ENCODE results near the gene KLHL22.
A peak's percentile ranks its signal among the peaks of the same experiment; 100 is the strongest.

Gene KLHL22

GRCh38 chr22:20442485-20443284, 52.9 kb downstream of the KLHL22 start:
- no peak for DNase-seq

DNA sequence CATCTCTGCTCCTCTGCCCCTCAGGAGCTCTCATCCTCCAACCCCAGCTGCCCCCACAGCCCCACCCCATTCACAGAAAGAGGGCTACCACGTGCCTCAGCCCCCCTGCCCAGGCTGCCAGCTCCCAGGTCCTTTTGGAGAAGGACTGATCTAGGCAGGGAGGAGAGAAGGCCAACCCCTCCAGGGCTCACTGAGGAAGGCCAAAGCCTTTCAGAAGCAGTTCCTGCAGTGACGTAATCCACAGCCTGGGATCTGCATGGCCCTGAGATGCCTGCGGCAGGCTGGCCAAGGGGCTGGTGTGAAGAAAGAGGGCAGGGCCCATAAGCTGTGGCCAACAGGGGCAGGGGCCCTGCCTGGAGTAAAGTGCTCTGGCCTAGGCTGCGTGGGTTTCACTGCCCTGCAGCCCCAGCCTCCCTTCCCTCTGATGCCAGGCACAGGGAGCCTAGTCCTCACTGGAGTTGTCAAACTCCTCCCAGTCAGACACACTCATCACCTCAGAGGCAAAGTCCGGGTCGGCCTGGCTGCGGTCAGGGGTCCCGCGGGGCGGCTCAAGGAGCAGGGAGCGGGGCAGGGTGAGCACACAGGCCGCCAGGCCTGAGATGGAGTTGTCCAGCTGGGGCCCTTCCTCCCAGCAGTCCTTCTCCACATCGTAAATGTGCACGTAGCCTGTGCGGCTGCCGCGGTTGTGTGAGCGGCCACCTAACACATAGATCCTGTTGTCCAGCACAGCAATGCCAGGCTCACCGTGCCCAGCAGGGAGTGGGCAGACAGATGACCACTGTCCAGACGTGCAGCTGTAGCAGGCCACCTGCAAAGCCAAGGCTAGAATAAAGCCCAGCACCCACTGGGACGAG, 53.7 kb downstream of the KLHL22 start:
- no peak for DNase-seq

DNA sequence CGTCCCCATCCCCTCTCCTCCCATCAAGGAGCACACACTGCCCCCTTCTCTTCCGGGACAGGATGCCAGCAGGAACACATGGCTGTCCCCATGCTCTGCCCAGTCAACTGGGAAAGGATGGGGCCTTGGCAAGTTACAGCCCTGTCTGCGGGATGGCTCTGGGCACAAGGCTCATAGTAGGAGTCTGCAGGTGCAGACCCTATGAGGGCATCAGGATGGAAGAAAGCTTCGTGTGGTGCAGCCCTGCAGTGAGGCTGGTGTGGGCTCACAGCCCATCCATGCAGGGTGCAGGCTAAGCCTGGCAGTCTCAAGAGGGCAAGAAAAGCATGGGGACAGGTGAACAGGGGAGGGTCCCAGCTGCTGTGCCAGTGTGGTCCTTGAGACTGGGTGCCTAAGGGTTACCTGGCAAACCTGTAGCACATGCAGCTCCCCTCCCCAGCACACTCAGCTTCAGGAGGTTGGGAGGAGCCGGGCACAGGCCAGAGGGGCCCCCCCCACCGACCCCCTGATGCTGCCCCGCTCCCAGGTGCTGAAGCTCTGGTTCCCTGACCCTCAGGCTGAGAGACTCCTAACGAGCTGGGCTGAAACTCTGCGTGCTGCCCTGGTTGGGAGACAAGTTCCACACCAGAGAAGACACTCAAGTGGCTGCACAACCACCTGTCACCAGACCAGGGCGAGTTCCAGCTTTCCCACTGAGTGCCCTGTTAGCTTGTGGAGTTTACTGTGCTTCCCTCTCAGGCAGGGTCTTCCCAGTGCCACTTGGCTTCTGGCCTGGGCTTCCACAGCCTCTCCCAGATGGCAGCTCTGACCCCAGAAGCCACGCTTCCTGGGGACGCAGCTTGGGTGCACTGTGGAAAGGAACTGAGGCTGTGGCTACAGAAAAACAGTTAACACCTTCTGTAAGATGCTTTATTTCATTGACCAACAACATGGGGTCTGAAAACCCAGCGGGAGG, 54.7 kb downstream of the KLHL22 start:
- DNase-seq, result peak; percentile 38

DNA sequence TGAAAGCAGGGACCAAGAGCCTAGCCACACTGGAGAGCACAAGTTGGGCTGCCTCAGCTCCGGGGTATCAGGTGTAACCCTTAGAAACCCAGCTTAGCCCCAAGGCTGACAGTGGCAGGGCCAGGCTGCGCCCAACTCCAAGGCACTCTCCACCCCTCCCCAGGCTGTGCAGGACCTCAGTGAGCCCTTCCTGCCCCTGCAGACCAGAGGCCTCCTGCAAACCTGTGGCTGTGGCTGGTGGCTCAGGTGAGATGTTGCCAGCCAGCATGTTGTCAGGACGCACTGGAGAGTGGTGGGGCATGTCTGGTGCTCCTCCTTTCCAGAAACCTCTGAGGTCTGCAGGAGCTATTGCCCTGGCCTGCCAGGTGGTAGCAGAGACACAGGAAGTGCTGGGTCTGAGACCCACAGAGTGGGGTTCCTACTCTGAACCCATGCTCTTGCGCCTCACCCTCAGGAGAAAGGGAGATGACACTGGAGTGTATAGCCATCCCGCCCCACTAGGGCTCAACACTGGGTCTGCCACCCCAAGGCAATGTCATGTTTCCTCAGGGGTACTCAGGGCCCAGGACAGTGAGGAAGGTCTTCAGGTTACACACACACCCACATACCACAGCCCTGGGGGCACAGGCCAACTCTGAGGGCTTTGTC, 55.5 kb downstream of the KLHL22 start:
- no peak for DNase-seq

GRCh38 chr22:20439556-20439927, 56.1 kb downstream of the KLHL22 start:
- no peak for DNase-seq

DNA sequence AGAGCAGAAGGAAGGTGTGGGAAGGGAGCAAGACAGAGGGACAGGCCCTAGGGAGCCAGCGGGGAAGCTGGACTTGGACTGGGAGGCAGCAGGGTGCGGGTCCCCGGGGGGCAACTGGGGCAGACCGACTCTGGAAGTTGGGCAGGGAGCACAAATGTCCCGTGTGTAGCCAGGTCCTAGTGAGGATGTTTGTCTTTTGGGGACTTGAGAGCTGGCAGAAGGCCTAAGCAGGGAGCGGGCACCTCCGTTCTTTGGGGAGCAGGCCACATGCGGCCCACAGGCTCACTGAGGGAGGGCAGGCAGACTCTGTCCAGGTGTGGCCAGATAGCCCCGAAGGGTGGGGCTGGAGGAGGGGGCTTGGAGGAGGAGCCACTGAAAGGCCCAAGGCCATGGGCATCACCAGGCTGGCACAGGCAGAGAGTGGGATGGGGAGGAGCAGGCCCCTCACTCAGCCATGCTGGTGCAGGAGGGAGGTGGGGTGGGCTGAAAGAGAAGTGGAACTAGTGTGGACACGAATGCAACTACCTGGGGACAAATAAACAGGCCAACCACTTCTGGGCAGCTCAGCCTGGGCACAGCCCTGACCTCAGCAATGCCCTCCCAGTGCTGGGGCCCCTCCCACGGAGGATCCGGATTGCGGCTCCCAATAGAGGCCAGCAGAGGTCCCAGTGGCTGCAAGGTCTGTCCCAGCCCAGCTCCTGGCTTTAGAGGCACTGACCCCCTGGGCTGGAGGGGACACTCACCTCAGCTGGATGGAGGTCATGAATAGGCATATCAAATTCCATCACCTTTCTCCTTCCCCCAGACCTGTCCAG, 56.7 kb downstream of the KLHL22 start:
- DNase-seq, result no peak

- DNase-seq, result no peak
Measured at GRCh38 chr22:20438427-20438677, 57.2 kb downstream of the KLHL22 start.

GRCh38 chr22:20437613-20438426, 57.8 kb downstream of the KLHL22 start, which contains the start of gene SCARF2:
TSS of gene SCARF2 (minus strand) at chr22:20437825. CDS start at chr22:20437754, 71 bp downstream.
- no peak for DNase-seq

DNA sequence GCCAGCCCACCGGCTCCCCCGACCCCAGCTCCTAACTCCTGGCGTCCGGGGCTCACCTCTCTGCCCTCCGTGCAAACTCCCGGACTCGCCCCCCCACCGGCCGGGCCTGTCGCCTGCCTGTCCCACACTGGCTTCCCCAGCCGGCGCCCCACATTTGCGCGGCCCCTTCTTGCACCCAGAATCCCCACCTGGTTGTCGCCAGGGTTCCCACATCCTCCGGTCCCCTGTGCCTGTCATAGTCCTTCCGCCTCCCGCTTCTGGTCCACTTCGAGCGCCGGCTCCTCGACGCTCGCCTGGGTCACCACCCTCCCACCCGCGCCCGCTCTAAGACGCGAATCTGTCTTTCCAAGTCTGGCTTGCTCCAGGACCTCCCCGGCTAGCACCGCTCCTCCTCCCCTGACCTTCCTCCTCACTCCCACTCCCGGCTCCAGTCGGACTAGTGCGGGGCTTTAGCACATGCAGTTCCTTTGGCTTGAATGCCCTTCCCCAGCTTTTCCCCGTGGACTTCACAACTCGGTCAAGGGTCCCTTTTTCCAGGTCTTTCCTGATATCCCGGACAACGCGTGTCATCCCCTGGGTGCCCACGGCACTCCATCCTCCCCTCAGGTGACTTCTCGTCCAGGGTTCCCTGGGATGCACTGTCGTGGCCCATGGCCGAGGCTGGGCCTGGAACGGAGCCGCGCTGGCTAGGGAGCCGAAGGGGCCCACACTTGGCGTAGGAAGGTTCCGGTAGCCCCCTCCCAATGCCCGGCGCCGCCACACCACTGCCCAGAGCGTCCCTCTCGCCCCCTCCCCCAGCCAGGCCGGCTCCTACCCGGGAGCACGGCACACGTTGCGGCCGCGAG, 58.6 kb downstream of the KLHL22 start:
- DNase-seq, result no peak

DNA sequence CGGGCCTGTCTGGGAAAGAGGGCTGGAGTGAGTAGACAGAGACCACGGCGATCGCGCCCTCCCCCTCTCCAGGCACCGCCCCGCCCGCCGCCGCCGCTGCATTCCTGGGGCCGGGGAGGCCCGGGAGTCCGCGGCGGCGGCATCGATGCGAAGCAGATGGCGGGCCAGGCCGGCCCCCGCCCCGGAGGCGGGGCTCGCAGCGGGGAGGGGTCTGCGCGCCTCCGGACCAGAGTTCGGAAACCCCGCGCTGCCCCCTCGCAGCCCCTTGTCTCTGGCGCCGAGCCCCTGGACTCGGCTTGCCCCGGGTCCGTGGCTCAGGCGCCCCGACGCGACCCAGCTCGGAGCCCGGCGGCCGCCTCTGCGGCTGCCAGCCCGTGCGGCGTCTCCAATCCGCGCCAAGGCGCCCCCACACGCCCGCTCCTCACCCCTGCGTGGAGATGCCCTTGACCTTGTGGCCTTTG, 59.3 kb downstream of the KLHL22 start:
- DNase-seq, result no peak

DNA sequence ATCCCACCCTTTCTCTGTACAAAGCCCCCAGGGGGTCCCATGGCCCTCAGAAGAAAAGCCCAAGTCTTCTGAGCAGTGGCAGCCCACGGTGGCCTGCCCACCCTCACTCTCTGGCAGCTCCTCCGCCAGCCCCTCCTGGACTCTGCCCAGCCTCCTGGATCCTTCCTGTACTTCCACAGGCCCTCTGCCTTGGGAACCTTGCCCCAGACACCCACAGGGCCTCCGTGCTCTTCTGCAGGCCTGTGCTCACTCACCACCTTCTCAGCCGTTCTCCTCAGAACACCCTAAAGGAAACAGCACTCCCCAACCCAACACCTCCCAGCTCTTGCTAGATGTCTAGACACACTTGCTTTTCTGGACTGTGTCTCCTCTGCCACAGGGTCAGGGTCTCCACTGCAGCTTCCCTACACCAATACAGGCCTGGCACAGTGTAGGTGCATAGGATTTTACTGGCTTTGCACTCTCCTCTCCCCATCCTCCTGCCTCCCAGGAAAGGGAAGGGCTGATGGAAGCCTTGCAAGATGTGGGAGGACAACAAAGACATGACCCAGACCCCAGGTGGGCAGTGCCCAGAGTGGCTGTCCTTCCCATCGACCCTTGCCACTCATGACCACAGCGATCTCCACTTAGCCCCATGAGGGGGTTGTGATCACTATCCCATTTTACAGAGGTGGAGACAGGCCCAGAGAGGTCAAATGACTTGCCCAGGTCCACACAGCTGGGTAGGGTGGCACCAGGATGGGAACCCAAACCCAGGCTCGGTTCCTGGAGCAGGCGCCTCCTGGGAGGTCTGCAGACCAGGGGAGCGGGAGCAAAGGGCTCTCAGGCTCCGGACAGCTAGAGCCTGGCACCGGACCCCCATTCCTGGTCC, 59.9 kb downstream of the KLHL22 start:
- DNase-seq, result no peak

- no peak for DNase-seq
Measured at GRCh38 chr22:20434773-20435172, 60.8 kb downstream of the KLHL22 start.

DNA sequence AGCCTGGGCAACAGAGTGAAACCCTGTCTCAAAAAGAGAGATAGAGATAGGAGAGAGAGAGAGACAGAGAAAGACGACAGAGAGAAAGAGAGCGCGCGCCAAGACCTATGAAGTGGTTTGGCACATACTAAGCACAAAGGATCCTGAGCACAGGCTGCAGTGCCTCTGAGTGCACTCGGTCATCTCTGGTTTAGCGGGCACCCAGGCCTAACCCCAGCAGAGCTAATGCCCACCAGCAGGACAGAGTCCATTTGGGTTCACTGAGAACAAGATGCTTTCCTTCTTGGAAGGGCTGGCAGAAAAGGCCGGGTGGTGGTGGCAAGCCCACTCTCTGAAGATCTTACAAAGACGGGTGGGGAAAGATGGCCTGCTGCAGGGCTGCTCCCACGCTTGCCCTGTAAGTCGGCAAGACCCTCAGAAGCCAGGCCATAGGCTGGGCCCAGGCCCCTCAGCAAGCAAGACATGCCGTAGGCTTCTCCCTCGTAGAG, 61.3 kb downstream of the KLHL22 start:
- no peak for DNase-seq

DNA sequence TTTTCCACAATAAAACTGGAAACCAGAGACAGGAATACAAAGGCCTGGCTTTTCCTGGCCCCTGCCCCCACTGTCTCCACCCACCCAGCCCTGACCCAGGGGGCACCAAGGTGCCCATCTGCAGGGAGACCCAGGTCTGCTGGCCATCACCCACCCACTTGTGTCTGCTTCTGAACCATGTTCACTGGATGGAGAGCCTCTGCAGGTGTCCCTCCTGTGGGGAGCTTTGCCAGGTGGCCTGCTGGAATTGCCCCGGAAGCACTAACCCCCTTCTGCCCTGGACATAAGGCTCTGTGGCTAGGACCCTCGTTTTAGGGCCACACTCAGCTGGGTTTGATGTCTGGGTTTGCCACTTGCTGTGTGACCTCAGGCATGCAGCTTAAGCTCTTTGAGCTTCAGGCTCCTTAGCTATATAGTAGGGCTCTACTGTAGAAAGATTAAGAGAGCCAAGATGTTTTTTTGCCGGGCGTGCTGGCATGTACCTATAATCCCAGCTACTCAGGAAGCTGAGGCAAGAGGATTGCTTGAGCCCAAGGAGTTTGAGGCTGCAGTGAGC, 61.8 kb downstream of the KLHL22 start:
- DNase-seq, result no peak

DNA sequence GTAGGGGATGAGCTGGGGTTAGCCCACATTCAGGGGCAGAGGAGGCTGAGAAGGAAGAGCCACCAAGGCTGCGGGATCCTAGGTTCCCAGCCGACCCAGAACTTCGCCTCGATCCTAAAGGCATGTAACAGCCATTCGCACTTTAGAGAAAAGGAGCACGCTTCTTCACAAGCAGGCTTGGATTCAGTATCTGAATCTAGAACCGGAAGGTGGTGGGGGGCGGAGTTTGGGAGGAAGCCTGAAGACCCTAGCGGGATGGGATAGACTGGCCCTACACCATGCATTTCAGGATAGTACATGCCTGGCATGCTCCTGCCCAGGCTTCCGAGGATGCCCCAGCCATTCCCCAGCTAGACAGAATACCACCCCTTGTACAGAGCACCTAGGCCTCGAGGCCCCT, 62.4 kb downstream of the KLHL22 start:
- DNase-seq, result no peak

GRCh38 chr22:20432244-20432686, 63.3 kb downstream of the KLHL22 start:
- no peak for DNase-seq

DNA sequence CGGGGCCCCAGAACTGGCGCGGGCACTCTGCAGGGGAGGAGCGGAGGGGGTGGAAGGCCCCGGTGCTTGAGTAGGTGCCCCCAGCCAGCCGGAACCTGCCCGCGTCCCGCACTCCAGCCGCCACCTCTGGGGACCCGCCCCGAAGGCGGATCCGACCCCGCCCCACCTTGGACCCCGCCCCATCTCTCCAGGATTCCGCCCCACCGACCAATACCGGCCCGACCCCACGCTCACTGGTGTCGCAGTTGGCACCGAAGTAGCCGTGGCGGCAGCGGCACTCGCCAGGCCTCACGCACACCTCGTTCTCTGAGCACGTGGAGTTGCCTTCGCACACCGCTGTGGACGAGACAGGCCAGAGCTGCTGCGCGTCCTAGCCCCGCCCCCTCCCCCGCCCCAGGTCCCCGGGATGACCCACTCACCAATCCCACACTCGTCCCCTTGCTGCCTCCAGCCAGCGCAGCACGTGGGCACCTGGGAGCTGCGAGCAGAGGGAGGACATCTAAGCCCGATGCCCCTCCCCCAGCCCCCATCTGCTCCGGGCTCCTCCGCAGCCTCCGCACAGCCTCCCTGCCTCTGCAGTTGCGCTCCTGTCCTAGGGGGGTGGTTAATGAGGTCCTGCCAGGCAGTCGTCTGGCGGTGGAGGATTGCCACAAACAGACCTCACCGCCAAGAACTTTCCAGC, 63.9 kb downstream of the KLHL22 start:
- no peak for DNase-seq

All from NCI-H524 treated with DMSO at 0.1 percent for 48 hours (cell line).